Tibial nerve (tissue), 3 donors: ENCODE measurements around the gene TFDP2.

Source experiments
- POLR2A ChIP-seq, 2 donors: fragments of 450-650 bp; IDR thresholded peaks; one replicate each; pipeline ENCODE4 v1.6.1; 2017; ENCODE audit warnings: antibody characterized with exemption in 2 of 2, mild to moderate bottlenecking in 2 of 2, moderate library complexity in 2 of 2
- TF ChIP-seq, protein P1 (sequence below), 5 experiments: fragments of 200-600 bp in 3 of 5; fragments of 450-650 bp in 2 of 5; sonication (generic) in 3 of 5; IDR thresholded peaks; one replicate each; pipeline ENCODE4 v1.5.1; 2016 to 2019; ENCODE audit warnings: antibody characterized with exemption in 5 of 5, mild to moderate bottlenecking in 3 of 5, moderate library complexity in 2 of 5

DNA sequence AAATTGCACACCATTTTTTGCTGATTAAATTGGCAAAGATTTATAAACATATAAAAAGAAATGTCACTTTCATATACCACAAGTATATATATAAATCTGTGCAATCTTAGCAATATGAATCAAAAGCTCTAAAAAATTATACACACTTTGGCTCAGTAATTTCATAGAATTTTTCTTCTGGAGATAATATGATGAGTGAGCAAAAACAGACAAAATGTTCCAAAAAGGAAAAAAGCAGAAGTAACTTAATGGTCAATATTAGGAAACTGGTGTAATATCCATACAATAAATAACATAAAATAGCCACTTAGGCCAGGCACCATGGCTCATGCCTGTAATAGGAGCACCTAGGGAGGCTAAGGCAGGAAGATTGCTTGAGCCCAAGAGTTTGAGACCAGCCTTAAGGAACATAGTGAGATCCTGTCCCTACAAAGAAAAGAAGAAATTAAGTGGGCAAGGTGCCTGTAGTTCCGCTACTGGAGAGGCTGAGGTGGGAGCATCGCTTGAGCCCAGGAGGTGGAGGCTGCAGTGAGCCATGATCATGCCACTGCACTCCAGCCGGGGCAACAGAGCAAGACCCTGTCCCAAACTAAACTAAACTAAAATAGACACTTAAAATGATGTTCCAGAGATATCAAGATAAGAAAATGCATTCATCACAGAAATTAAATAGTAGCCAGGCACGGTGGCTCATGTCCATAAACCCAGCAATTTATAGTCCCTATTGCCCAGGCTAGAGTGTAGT is 52.1 kb downstream of the TFDP2 start:
- TF ChIP-seq, protein P1, sequence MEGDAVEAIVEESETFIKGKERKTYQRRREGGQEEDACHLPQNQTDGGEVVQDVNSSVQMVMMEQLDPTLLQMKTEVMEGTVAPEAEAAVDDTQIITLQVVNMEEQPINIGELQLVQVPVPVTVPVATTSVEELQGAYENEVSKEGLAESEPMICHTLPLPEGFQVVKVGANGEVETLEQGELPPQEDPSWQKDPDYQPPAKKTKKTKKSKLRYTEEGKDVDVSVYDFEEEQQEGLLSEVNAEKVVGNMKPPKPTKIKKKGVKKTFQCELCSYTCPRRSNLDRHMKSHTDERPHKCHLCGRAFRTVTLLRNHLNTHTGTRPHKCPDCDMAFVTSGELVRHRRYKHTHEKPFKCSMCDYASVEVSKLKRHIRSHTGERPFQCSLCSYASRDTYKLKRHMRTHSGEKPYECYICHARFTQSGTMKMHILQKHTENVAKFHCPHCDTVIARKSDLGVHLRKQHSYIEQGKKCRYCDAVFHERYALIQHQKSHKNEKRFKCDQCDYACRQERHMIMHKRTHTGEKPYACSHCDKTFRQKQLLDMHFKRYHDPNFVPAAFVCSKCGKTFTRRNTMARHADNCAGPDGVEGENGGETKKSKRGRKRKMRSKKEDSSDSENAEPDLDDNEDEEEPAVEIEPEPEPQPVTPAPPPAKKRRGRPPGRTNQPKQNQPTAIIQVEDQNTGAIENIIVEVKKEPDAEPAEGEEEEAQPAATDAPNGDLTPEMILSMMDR (IDR thresholded peaks at IDR 0.05), result no peak
- TF ChIP-seq POLR2A (IDR thresholded peaks at IDR 0.05), result no peak
